OCI-LY1 (cell line): ENCODE data around the gene VIPR2.

Experiments
- H2AFZ ChIP-seq: fragments of 200-600 bp; sonication (generic), shearing (Covaris generic); 2 replicates; pipeline ENCODE4 v1.6.0; 2014; ENCODE audit warnings: antibody characterized with exemption, mild to moderate bottlenecking, low read length
- H3F3A ChIP-seq: fragments of 200-600 bp; sonication (generic), shearing (Covaris generic); 2 replicates; pipeline ENCODE4 v1.6.0; 2014; ENCODE audit warnings: mild to moderate bottlenecking, antibody characterized with exemption, low read length, moderate library complexity; ENCODE audit not compliant: insufficient read depth
- H3K27ac ChIP-seq: fragments of 200-600 bp; sonication (generic); 2 replicates; pipeline ENCODE4 v1.5.1; 2014; ENCODE audit warnings: low read length, mixed run types, mild to moderate bottlenecking, low read depth; ENCODE audit not compliant: poor library complexity, severe bottlenecking
- H3K27me3 ChIP-seq: fragments of 200-600 bp; sonication (generic); 2 replicates; pipeline ENCODE4 v1.6.0; 2014; ENCODE audit warnings: antibody characterized with exemption, mild to moderate bottlenecking, low read length, moderate library complexity; ENCODE audit not compliant: insufficient read depth
- H3K36me3 ChIP-seq: fragments of 200-600 bp; sonication (generic); 2 replicates; pipeline ENCODE4 v1.6.1; 2014; ENCODE audit warnings: mild to moderate bottlenecking, antibody characterized with exemption, low read length, moderate library complexity, mixed read lengths; ENCODE audit not compliant: insufficient read depth
- H3K4me1 ChIP-seq: fragments of 200-600 bp; sonication (generic); 2 replicates; pipeline ENCODE4 v1.5.1; 2014; ENCODE audit warnings: mild to moderate bottlenecking, low read length, moderate library complexity; ENCODE audit not compliant: insufficient read depth, severe bottlenecking
- H3K4me2 ChIP-seq: fragments of 200-600 bp; sonication (generic), shearing (Covaris generic); 2 replicates; pipeline ENCODE4 v1.6.1; 2014; ENCODE audit warnings: low read length
- H3K4me3 ChIP-seq: fragments of 200-600 bp; sonication (generic); 2 replicates; pipeline ENCODE4 v1.5.1; 2014; ENCODE audit warnings: low read length, low read depth, mild to moderate bottlenecking, mixed read lengths; ENCODE audit not compliant: poor library complexity, severe bottlenecking
- H3K79me2 ChIP-seq: fragments of 200-600 bp; shearing (Covaris generic); 2 replicates; pipeline ENCODE4 v1.6.1; 2016; ENCODE audit warnings: mixed run types, low read length, mixed read lengths; ENCODE audit not compliant: insufficient read depth
- H3K9ac ChIP-seq: fragments of 200-600 bp; sonication (generic), shearing (Covaris generic); 2 replicates; pipeline ENCODE4 v1.6.1; 2014; ENCODE audit warnings: mild to moderate bottlenecking, low read length, mixed read lengths
- H3K9me2 ChIP-seq: fragments of 200-600 bp; sonication (generic), shearing (Covaris generic); 2 replicates; pipeline ENCODE4 v1.6.1; 2014; ENCODE audit warnings: low read depth, mild to moderate bottlenecking, low read length, mixed read lengths
- H3K9me3 ChIP-seq: fragments of 200-600 bp; shearing (Covaris generic); 2 replicates; pipeline ENCODE4 v1.6.1; 2014; ENCODE audit warnings: low read length, mixed read lengths
- H4K20me1 ChIP-seq: fragments of 200-600 bp; sonication (generic), shearing (Covaris generic); 2 replicates; pipeline ENCODE4 v1.6.0; 2016; ENCODE audit warnings: mild to moderate bottlenecking, low read length; ENCODE audit not compliant: insufficient read depth
- EZH2 ChIP-seq: fragments of 200-600 bp; sonication (generic), shearing (Covaris generic); IDR thresholded peaks from 2 replicates; pipeline ENCODE4 v1.8.0; 2017; ENCODE audit warnings: borderline replicate concordance, mixed run types, mild to moderate bottlenecking, antibody characterized with exemption, low read length, moderate library complexity, mixed read lengths
- TF ChIP-seq, protein P1 (sequence below): fragments of 200-600 bp; sonication (generic), shearing (Covaris generic); IDR thresholded peaks from 2 replicates; pipeline ENCODE4 v1.5.1; 2017; ENCODE audit warnings: mild to moderate bottlenecking, antibody characterized with exemption, low read length, moderate library complexity, mixed read lengths

VIPR2 gene

DNA sequence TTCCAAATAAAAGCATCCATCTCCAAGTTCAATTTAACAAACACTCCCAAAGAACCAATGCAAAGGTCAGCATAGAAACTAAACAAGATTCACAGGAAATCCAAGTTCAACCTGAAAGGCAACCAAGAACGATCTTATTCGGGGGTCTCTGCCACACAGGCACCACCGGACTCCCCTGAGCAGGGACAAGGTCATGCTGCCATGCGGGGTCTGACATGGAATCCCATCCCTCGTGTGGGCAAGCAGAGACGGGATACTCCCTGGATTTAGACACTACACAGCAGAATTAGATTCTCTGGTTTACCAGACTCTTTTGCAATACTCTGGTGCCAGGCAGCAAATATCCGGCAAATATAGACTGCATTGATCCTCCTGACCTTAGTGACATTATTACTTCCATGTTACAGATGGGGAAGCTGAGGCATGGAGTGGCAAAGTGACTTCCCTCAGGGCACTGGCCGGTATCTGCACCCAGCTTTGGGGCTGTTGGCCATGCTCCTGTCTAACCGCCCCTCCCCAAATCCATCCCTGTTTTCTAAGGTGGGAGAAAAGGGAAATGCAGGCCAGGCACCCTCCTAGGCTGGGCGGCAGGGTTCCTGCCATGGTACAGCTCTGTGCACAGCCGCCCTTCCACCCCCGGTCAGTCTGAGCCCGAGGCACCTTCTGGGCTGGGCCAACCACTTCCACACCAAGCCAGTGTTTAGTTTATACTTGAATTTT, 111.8 kb downstream of the VIPR2 start:
- H3K4me2 ChIP-seq = no peak overlapping the region
- no peaks in the 10 kb centered on the region for H3K9me2 ChIP-seq
- H3F3A ChIP-seq = no peaks in the 10 kb centered on the region
- H3K27ac ChIP-seq = no peak overlapping the region
- H3K4me1 ChIP-seq = no peaks in the 10 kb centered on the region
- H3K4me3 ChIP-seq = no peak overlapping the region
- H3K9me3 ChIP-seq = no peaks in the 10 kb centered on the region
- H4K20me1 ChIP-seq = no peaks in the 10 kb centered on the region
- no peaks in the 10 kb centered on the region for H3K79me2 ChIP-seq
- H2AFZ ChIP-seq = no peak overlapping the region
- H3K27me3 ChIP-seq = peaks cover 10% of the 10 kb centered on the region; the same call in 1 of the 2 replicates
- H3K9ac ChIP-seq = no peak overlapping the region
- no peak for TF ChIP-seq EZH2
- TF ChIP-seq, protein P1, sequence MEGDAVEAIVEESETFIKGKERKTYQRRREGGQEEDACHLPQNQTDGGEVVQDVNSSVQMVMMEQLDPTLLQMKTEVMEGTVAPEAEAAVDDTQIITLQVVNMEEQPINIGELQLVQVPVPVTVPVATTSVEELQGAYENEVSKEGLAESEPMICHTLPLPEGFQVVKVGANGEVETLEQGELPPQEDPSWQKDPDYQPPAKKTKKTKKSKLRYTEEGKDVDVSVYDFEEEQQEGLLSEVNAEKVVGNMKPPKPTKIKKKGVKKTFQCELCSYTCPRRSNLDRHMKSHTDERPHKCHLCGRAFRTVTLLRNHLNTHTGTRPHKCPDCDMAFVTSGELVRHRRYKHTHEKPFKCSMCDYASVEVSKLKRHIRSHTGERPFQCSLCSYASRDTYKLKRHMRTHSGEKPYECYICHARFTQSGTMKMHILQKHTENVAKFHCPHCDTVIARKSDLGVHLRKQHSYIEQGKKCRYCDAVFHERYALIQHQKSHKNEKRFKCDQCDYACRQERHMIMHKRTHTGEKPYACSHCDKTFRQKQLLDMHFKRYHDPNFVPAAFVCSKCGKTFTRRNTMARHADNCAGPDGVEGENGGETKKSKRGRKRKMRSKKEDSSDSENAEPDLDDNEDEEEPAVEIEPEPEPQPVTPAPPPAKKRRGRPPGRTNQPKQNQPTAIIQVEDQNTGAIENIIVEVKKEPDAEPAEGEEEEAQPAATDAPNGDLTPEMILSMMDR = no peak
- H3K36me3 ChIP-seq = no peaks in the 10 kb centered on the region

DNA sequence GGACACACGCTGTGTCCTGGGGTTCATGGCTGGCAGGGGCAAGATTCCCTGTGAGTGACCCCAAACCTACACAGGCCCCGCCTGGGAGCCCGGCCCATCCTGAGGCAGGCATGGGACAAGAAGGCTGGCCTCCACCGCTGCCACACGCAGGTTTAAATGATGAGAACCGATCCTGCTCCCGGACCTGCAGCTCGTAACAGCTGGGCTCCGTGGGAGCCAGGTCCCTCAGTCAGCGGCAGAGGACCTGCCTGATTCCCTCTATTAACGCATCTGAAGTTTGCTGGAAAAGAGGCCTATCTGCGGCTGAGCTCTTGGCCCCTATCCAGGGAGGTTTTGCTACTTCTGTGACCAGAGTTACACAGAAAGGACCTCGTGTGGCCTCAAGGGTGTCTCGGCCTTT, 112.3 kb downstream of the VIPR2 start:
- no peaks in the 10 kb centered on the region for H3K36me3 ChIP-seq
- no peaks in the 10 kb centered on the region for H3K9me3 ChIP-seq
- no peak overlapping the region for H3K4me3 ChIP-seq
- no peak overlapping the region for H3K4me2 ChIP-seq
- no peak overlapping the region for H3K9ac ChIP-seq
- H3K79me2 ChIP-seq = no peaks in the 10 kb centered on the region
- H3K4me1 ChIP-seq = no peaks in the 10 kb centered on the region
- peaks cover 10% of the 10 kb centered on the region; the same call in 1 of the 2 replicates for H3K27me3 ChIP-seq
- no peak overlapping the region for H3K27ac ChIP-seq
- H2AFZ ChIP-seq = no peak overlapping the region
- TF ChIP-seq EZH2 = no peak
- TF ChIP-seq, protein P1 = no peak
- H4K20me1 ChIP-seq = no peaks in the 10 kb centered on the region
- no peaks in the 10 kb centered on the region for H3F3A ChIP-seq
- no peaks in the 10 kb centered on the region for H3K9me2 ChIP-seq

DNA sequence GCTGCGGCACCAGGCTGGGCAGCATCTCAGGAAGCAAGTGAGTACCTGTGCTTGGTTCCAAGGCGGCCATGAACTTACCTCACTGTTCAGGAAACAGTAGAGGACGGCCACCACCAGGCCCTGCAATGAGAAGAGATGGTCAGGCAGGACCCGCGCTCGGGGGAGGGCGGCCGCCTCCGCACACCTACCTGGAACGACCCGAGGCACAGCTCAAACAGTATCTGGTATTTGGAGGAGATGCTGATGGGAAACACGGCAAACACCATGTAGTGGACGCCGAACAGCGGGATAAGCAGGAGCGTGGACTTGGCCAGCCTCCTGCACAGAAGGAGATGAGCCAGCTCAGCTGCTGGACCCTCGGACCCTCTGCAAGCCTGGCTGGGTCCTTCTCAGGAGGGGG, 112.9 kb downstream of the VIPR2 start:
- no peak overlapping the region for H3K27ac ChIP-seq
- H3K27me3 ChIP-seq = peaks cover 10% of the 10 kb centered on the region; the same call in 1 of the 2 replicates
- TF ChIP-seq EZH2 = no peak
- TF ChIP-seq, protein P1 = no peak
- H3K4me2 ChIP-seq = no peak overlapping the region
- H3K79me2 ChIP-seq = no peaks in the 10 kb centered on the region
- H2AFZ ChIP-seq = no peak overlapping the region
- no peaks in the 10 kb centered on the region for H3K4me1 ChIP-seq
- H3K9me3 ChIP-seq = no peaks in the 10 kb centered on the region
- H3F3A ChIP-seq = no peaks in the 10 kb centered on the region
- H3K9me2 ChIP-seq = no peaks in the 10 kb centered on the region
- no peaks in the 10 kb centered on the region for H3K36me3 ChIP-seq
- no peaks in the 10 kb centered on the region for H4K20me1 ChIP-seq
- H3K4me3 ChIP-seq = no peak overlapping the region
- H3K9ac ChIP-seq = no peak overlapping the region
